Measurements from ENCODE around the gene CDR2L. TPM values are rescaled to one million over a fixed set of nuclear protein-coding genes. Genes with fewer than 3 reads are reported as not detected.
"Not testable (repeated sequence)": the region's sequence is repeated elsewhere in the genome, so short reads cannot be mapped to it uniquely, and the experiment has no call there.

The CDR2L gene
- total RNA-seq, 1 donor from 2014 or later: 11.4 TPM

- DNase-seq (ENCODE audit: low spot score): no peak
Measured at GRCh38 chr17:74981318-74981978, 6.0 kb upstream of the CDR2L start.

- peak; percentile 76 for DNase-seq (ENCODE audit: low spot score)
Measured at GRCh38 chr17:74981979-74982662, 5.3 kb upstream of the CDR2L start.

GRCh38 chr17:74982663-74983313 lies 4.6 kb upstream of the CDR2L start:
- not testable (repeated sequence) for DNase-seq (ENCODE audit: low spot score)

- DNase-seq (ENCODE audit: low spot score): no peak
Measured at GRCh38 chr17:74986206-74986576, 1.2 kb upstream of the CDR2L start.

- peak; percentile 85 for DNase-seq (ENCODE audit: low spot score)
Measured at GRCh38 chr17:74987909-74988711, 678 bp downstream of the CDR2L start.

- no peak for DNase-seq (ENCODE audit: low spot score)
Measured at GRCh38 chr17:74990581-74991105, 3.2 kb downstream of the CDR2L start.

- DNase-seq (ENCODE audit: low spot score): no peak
Measured at GRCh38 chr17:74992223-74992622, 4.8 kb downstream of the CDR2L start.

- no peak for DNase-seq (ENCODE audit: low spot score)
Measured at GRCh38 chr17:74994440-74994839, 7.0 kb downstream of the CDR2L start.

- no peak for DNase-seq (ENCODE audit: low spot score)
Measured at GRCh38 chr17:74995847-74996246, 8.4 kb downstream of the CDR2L start.

- no peak for DNase-seq (ENCODE audit: low spot score)
Measured at GRCh38 chr17:74998783-74999182, 11.4 kb downstream of the CDR2L start.

- DNase-seq (ENCODE audit: low spot score): no peak
Measured at GRCh38 chr17:74999523-74999922, 12.1 kb downstream of the CDR2L start.

GRCh38 chr17:75001915-75002843 lies 14.7 kb downstream of the CDR2L start:
- no peak for DNase-seq (ENCODE audit: low spot score)

- no peak for DNase-seq (ENCODE audit: low spot score)
Measured at GRCh38 chr17:75003070-75003956, 15.9 kb downstream of the CDR2L start.

GRCh38 chr17:75003957-75004355 lies 16.5 kb downstream of the CDR2L start:
- DNase-seq (ENCODE audit: low spot score): no peak

- DNase-seq (ENCODE audit: low spot score): no peak
Measured at GRCh38 chr17:75004371-75004770, 16.9 kb downstream of the CDR2L start.

GRCh38 chr17:75005291-75005690 lies 17.9 kb downstream of the CDR2L start:
- no peak for DNase-seq (ENCODE audit: low spot score)

- DNase-seq (ENCODE audit: low spot score): not testable (repeated sequence)
Measured at GRCh38 chr17:75006084-75006483, 18.7 kb downstream of the CDR2L start.

- DNase-seq (ENCODE audit: low spot score): no peak
Measured at GRCh38 chr17:75006653-75007052, 19.2 kb downstream of the CDR2L start.

GRCh38 chr17:75008373-75008772 lies 20.9 kb downstream of the CDR2L start:
- DNase-seq (ENCODE audit: low spot score): no peak
